ENCODE results near the gene MRPS6. TPM values are rescaled to one million over a fixed set of nuclear protein-coding genes. Genes with fewer than 3 reads are reported as not detected.

Gene MRPS6
- total RNA-seq, 1 experiment from 2014 or later = 109 TPM

GRCh38 chr21:34113842-34114241, 40.5 kb downstream of the MRPS6 start:
- DNase-seq (ENCODE audit: low read depth, low spot score) (no peak), ATAC-seq (no peak)
- ChIA-PET CTCF (no interaction called here), POLR2A (no interaction called here)
- H3K9me3 ChIP-seq (ENCODE audit: control insufficient read depth, insufficient read depth, low read depth, low read length) = no peaks in the 10 kb centered on the region
- H3K4me3 ChIP-seq (ENCODE audit: low read depth in 2 of 2, low read length in 2 of 2) = no peak overlapping the region
- in situ Hi-C loops (cut with HindIII; ENCODE audit: low pct_unique_long_range_greater_than_20kb, low sequenced_read_pairs) (no loop called here), intact Hi-C loops (cut with micrococcal nuclease; ENCODE audit: unreplicated experiment) (no loop called here)
- no TSS peak for BruUV-seq (replicated peaks)
- H3K27ac ChIP-seq (ENCODE audit: low read length) = no peak overlapping the region
- TF ChIP-seq POLR2AphosphoS5 (IDR thresholded peaks at IDR 0.05; ENCODE audit: low read depth, low read length) = no peak
- no peak for TF ChIP-seq TCF7L2 (IDR thresholded peaks at IDR 0.05; ENCODE audit: low read depth, low read length)
- no peak for TF ChIP-seq REST (IDR thresholded peaks at IDR 0.05; ENCODE audit: insufficient read depth in 1 of 2, low read depth in 2 of 2, low read length in 1 of 2)
- no peak for TF ChIP-seq SIN3A (IDR thresholded peaks at IDR 0.05; ENCODE audit: borderline replicate concordance, insufficient read depth, low read depth, low read length)
- TF ChIP-seq CTCF (IDR thresholded peaks at IDR 0.05) = no peak
- H3K27me3 ChIP-seq (ENCODE audit: control insufficient read depth, insufficient read depth, low read length) = no peaks in the 10 kb centered on the region
- H3K4me1 ChIP-seq (ENCODE audit: control insufficient read depth, insufficient read depth, low read length) = peaks cover 11% of the 10 kb centered on the region
- H3K36me3 ChIP-seq (ENCODE audit: control insufficient read depth, insufficient read depth, low read length) = no peaks in the 10 kb centered on the region

GRCh38 chr21:34115160-34115559, 41.8 kb downstream of the MRPS6 start:
- TF ChIP-seq POLR2AphosphoS5 (IDR thresholded peaks at IDR 0.05; ENCODE audit: low read depth, low read length) (no peak), TCF7L2 (IDR thresholded peaks at IDR 0.05; ENCODE audit: low read depth, low read length) (no peak), REST (IDR thresholded peaks at IDR 0.05; ENCODE audit: insufficient read depth in 1 of 2, low read depth in 2 of 2, low read length in 1 of 2) (no peak)
- ChIA-PET POLR2A (no interaction called here), CTCF (no interaction called here)
- no peak for DNase-seq (ENCODE audit: low read depth, low spot score)
- H3K36me3 ChIP-seq (ENCODE audit: control insufficient read depth, insufficient read depth, low read length) = no peaks in the 10 kb centered on the region; the same call in 1 of the 2 replicates
- no peak overlapping the region for H3K4me3 ChIP-seq (ENCODE audit: low read depth in 2 of 2, low read length in 2 of 2)
- no peaks in the 10 kb centered on the region for H3K9me3 ChIP-seq (ENCODE audit: control insufficient read depth, insufficient read depth, low read depth, low read length)
- BruUV-seq (replicated peaks) = no TSS peak
- peaks cover 6% of the 10 kb centered on the region for H3K4me1 ChIP-seq (ENCODE audit: control insufficient read depth, insufficient read depth, low read length)
- H3K27ac ChIP-seq (ENCODE audit: low read length) = no peak overlapping the region
- intact Hi-C loops (cut with micrococcal nuclease; ENCODE audit: unreplicated experiment) = no loop called here
- in situ Hi-C loops (cut with HindIII; ENCODE audit: low pct_unique_long_range_greater_than_20kb, low sequenced_read_pairs) = no loop called here
- ATAC-seq = no peak
- no peaks in the 10 kb centered on the region for H3K27me3 ChIP-seq (ENCODE audit: control insufficient read depth, insufficient read depth, low read length)
